Measurements from ENCODE around the gene TGFA.
"Not testable (repeated sequence)": the region's sequence is repeated elsewhere in the genome, so short reads cannot be mapped to it uniquely, and the experiment has no call there.

The TGFA gene

DNA sequence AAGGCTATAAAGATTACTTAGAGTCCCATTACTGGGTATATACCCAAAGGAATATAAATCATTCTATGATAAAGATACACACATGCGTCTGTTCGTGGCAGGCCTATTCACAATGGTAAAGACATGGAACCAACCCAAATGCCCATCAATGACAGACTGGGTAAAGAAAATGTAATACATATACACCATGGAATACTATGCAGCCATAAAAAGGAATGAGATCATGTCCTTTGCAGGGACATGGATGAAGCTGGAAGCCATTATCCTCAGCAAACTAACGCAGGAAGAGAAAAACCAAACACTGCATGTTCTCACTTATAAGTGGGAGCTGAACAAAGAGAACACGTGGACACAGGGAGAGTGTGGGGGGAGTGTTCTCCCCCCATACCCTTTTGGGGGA, 87.0 kb downstream of the TGFA start:
- H3K4me1 ChIP-seq (ENCODE audit: insufficient read depth, low read length); H3K9ac ChIP-seq (ENCODE audit: low read depth, low read length); H3K9me3 ChIP-seq (ENCODE audit: control insufficient read depth, insufficient read depth, low read length); H3K36me3 ChIP-seq (ENCODE audit: insufficient read depth, low read length): not testable (repeated sequence)

DNA sequence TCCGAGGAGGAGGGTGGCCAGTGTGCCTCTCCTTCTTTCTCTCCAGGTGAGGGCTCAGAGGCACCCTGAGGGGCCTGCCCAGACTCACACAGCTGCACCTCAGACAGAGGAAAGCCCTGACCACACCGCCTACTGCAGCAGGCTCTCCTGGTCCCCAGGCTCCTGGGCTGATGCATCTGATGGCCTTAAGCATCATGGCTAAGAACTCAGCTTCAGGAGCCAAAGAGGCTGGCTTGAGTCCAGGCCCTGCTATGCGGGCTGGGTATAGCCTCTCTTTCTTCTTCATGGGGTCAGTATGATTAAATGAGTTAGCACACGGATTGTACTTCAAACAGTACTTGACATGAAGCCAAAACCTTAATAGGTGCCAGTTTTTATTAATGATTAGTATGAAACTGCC, 89.6 kb downstream of the TGFA start:
- Histone ChIP-seq H3K4me1 (ENCODE audit: insufficient read depth, low read length) (peaks cover 16% of the 10 kb centered on the region; the same call in 1 of the 2 replicates), H3K36me3 (ENCODE audit: insufficient read depth, low read length) (no peaks in the 10 kb centered on the region), H3K9me3 (ENCODE audit: control insufficient read depth, insufficient read depth, low read length) (no peaks in the 10 kb centered on the region), H3K9ac (ENCODE audit: low read depth, low read length) (no peak overlapping the region)

DNA sequence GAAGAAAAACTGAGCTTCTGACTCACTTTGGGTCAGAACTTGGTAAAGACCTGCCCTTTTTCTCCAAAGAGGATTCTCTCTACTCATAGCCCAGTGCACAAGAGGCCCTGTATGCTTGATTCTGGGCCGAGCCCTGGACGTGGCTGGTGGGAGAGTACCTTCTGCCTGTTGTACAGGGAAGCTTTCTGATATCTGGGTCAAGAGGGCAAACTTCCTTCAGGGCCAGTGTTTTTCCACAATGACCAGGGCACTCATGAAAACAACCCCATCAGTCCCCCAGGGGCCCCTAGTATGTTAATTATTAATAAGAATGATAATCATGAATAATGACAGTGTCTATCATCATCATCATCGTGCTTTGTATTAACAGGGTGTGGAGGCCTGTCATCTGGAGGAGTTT, 90.0 kb downstream of the TGFA start:
- H3K36me3 ChIP-seq (ENCODE audit: insufficient read depth, low read length), result no peaks in the 10 kb centered on the region
- H3K9ac ChIP-seq (ENCODE audit: low read depth, low read length), result no peak overlapping the region
- no peaks in the 10 kb centered on the region for H3K9me3 ChIP-seq (ENCODE audit: control insufficient read depth, insufficient read depth, low read length)

DNA sequence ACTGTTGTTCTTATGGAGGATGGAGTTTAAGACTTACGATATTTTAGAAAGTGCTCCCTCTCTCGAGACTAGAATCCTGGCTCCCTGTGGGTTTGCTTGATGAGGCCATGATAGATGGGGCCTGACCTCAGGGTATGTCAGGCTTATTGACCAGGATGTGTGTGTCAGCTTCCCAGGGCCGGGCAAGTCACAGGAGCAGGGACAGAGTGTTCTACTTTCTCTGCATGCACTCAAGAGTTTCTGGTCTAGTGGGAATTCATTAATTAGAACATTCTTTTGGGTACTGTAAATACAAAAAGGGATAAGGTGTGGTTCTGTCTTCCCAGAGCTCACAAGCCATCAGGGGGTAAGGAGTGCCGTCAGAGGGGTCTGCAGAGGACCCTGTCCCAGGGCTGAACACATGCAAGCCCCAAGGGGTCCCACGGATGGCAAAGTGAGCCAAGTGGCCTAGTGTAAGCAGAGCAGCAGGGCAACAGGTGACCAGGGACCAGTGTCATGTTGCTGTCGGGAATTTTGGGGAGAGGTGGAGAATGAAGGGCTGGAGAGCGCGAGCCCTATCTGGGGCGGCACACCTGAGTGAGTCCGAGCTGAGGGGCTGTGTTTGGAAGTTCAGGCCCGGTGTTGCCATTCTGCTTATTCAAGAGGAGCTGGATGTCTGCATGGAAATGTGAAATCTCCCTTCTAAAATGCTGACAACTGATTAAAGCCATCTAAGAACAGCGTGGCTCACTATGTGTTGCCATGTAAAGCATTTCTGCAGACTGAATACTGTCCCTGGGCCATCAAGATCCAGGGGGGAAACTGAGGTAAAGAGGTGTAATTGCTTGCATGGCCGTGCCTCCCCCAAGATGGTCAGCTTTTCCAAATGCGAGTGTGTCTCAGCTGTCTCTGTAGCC, 91.4 kb downstream of the TGFA start:
- H3K36me3 ChIP-seq (ENCODE audit: insufficient read depth, low read length), result no peaks in the 10 kb centered on the region

More for the DNA sequence above, 90.0 kb downstream of the TGFA start:
- peaks cover 16% of the 10 kb centered on the region; the same call in 1 of the 2 replicates for H3K4me1 ChIP-seq (ENCODE audit: insufficient read depth, low read length)

DNA sequence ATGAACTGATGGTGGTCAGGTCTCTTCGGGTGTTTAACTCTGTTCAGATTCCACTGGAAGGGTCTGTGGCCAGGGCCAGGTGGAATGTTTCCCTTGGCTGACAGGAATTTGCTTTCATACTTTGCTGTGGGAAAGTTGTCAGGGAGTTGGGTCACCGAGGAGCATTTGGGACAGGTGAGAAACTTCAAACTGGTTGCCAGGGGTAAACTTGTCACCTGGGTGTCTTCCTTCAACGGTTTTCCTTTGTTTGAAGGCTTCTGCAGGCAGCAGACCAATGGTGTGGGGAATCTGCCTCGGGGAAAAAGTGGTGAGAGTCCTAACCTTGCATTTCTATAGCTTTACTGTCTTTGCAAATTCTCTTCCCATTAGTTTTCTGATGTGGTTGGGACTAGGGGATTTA, 92.2 kb downstream of the TGFA start:
- Histone ChIP-seq H3K9me3 (ENCODE audit: control insufficient read depth, insufficient read depth, low read length) (no peaks in the 10 kb centered on the region), H3K4me1 (ENCODE audit: insufficient read depth, low read length) (peaks cover 16% of the 10 kb centered on the region; the same call in 1 of the 2 replicates), H3K36me3 (ENCODE audit: insufficient read depth, low read length) (no peaks in the 10 kb centered on the region), H3K9ac (ENCODE audit: low read depth, low read length) (no peak overlapping the region)

More for the DNA sequence above, 91.4 kb downstream of the TGFA start:
- no peaks in the 10 kb centered on the region for H3K9me3 ChIP-seq (ENCODE audit: control insufficient read depth, insufficient read depth, low read length)
- H3K9ac ChIP-seq (ENCODE audit: low read depth, low read length), result no peak overlapping the region
- peaks cover 16% of the 10 kb centered on the region; the same call in 1 of the 2 replicates for H3K4me1 ChIP-seq (ENCODE audit: insufficient read depth, low read length)

DNA sequence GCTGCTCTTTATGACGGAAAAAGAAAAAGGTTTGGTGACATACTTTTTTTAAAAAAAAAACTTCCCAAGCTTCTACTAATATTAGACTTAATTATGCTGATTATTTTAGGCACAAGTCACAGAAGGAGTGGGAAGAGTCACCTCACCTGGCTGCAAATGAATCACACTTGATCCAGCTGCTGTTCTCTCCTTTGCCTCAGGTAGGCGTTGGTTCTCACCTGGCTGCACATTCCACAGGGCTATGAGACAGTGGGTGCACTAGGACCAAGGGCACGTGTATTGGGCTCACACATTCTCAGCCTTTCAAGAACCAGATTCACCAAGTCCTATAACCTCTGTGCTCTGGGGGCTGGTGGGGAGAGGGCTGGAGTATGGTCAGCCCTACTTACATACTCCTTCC, 93.3 kb downstream of the TGFA start:
- Histone ChIP-seq H3K4me1 (ENCODE audit: insufficient read depth, low read length) (peaks cover 16% of the 10 kb centered on the region; the same call in 1 of the 2 replicates), H3K9me3 (ENCODE audit: control insufficient read depth, insufficient read depth, low read length) (no peaks in the 10 kb centered on the region), H3K36me3 (ENCODE audit: insufficient read depth, low read length) (no peaks in the 10 kb centered on the region), H3K9ac (ENCODE audit: low read depth, low read length) (no peak overlapping the region)

DNA sequence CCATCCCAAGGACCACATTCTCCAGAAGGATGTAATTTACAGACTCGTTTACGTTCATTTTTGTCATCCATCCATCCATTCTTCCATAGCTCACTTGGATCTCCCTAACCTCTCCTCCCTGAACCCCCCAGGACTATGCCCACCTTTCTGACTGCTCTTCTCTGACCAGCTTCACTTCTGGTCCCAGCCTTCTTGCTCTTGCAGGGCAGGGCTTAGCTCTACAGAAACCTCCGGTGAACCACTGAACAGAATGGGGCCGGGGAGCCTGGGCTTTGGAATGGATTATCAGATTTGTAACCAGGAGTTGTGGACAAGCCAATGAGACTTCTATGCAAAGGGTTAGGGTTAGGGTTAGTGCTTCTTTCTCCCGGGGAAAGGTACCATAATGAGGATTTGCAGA, 95.0 kb downstream of the TGFA start:
- peaks cover 16% of the 10 kb centered on the region; the same call in 1 of the 2 replicates for H3K4me1 ChIP-seq (ENCODE audit: insufficient read depth, low read length)
- no peaks in the 10 kb centered on the region for H3K9me3 ChIP-seq (ENCODE audit: control insufficient read depth, insufficient read depth, low read length)
- H3K9ac ChIP-seq (ENCODE audit: low read depth, low read length), result no peak overlapping the region
- H3K36me3 ChIP-seq (ENCODE audit: insufficient read depth, low read length), result no peaks in the 10 kb centered on the region

DNA sequence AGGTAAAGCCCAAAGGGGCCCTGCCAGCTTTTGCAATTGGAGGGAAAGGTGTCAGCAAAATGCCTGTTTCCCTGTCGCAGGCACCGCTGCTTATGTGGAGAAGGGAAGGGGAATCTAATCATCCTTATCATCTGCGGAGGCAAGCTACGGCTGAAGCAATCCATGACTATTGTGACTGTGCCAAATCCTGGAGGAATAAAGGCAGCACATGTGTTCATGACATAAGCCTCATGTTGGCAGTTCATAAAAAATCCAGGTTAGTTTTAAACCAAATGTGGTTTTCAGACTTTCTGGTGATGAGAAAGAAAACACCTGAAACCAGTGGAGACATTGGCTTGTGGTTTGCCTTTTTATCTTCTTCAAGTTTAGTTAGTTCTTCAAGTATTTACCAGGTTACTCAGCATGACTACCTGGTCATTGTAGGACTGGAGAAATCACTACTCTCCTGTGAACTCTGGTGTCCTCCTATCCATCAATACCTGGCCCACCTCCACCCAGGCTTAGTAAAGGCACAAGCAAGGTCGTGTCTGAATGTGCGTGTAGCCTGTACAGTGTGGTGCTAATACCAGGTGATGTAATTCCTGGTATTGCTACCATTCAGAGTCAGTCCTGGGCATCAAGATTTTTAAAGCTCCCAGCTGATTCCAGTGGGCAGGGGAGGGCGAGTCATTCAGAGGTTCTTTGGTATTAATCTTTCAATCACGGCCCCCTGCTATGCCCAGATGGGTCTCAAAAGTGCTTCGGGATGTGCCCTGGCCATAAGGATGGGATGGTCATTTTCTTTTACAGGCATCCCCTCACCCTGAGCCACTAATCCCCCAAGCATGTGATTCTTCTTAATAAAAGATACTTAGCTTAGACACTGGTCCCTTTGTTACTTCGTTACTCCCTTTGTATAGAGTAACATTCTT, 96.8 kb downstream of the TGFA start:
- Histone ChIP-seq H3K9me3 (ENCODE audit: control insufficient read depth, insufficient read depth, low read length) (no peaks in the 10 kb centered on the region), H3K4me1 (ENCODE audit: insufficient read depth, low read length) (peaks cover 13% of the 10 kb centered on the region; the same call in 1 of the 2 replicates), H3K9ac (ENCODE audit: low read depth, low read length) (no peak overlapping the region), H3K36me3 (ENCODE audit: insufficient read depth, low read length) (no peaks in the 10 kb centered on the region)

DNA sequence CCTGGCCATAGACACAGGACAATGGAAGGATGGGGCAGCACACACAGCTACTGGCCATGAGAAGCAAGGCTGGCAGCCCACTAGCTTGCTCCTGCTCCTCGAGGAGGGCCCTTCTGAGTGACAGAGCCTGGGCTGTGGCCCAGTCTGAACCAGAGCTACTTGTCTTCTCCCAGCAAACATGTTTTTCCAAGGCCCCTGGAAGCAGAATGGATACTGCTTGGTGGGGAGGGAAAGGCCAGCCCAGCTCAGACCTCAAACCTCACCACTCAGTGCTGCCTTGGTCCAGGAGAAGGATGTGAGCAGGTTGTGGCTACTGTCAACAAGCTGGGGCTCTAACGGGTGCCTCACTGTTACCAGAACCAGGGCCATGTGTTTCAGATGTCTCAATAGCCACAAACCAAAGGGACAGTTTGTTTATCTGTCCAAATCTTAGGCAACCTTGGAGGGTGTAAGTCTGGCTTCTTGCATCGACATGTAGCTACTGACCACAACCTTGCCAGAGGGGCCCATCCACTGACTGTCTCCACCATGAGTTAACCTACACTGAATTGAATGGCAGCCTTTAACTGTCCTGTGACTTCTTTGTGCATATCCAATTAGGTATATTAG, 98.6 kb downstream of the TGFA start:
- no peak overlapping the region for H3K9ac ChIP-seq (ENCODE audit: low read depth, low read length)
- no peaks in the 10 kb centered on the region for H3K4me1 ChIP-seq (ENCODE audit: insufficient read depth, low read length)
- no peaks in the 10 kb centered on the region for H3K9me3 ChIP-seq (ENCODE audit: control insufficient read depth, insufficient read depth, low read length)
- H3K36me3 ChIP-seq (ENCODE audit: insufficient read depth, low read length), result no peaks in the 10 kb centered on the region

DNA sequence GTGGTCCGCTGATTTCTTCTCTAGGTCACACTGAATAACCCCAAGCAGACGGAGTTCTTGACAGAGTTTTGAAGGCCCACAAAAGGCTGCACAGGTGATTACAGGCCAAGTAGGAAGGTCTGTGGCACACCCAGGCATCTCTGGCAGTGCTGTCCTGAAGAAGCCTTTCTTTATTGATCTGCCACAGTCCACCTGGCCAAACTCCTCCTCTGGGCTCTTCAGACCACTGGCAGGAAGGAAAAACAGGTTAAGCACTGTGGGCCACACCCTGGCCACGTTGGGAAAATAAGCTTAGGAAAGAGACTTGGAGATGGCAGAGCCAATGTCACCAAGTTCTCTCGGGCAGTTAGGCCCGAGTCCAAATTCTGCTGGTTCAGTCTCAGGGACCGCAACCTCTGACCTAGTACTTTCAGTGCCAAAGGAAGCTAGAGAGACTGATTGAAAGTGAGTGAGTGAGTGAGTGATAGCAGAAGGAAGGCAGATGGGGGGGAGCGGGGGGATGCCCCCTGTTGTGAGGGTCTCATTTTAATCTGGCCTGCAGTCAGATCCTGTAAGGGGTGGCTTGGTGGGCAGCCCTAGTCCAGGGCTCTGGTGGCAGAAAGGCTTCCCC, 102.9 kb downstream of the TGFA start:
- H3K36me3 ChIP-seq (ENCODE audit: insufficient read depth, low read length), result no peaks in the 10 kb centered on the region
- H3K9me3 ChIP-seq (ENCODE audit: control insufficient read depth, insufficient read depth, low read length), result no peaks in the 10 kb centered on the region
- no peak overlapping the region for H3K9ac ChIP-seq (ENCODE audit: low read depth, low read length)
- no peaks in the 10 kb centered on the region for H3K4me1 ChIP-seq (ENCODE audit: insufficient read depth, low read length)

DNA sequence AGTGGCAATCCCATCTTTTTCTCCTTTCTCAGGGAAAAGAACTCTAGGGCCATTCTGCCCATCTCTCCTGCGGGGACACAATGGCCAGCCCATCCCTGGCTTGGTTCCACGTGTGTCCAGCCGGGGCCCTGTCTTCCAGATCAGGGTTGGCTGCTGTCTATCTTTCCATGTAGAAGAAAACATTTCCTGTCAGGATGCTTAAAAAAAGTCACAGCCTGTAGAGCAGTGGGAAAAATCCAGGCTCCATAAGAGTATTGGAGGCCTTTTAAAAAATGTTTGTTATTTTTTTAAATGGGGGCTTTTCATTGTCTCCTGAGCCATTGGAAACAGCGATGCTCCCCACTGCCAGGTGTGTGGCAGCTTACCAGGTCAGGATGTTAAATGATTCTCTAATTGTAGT, 105.6 kb downstream of the TGFA start:
- Histone ChIP-seq H3K36me3 (ENCODE audit: insufficient read depth, low read length) (no peaks in the 10 kb centered on the region), H3K9me3 (ENCODE audit: control insufficient read depth, insufficient read depth, low read length) (no peaks in the 10 kb centered on the region), H3K9ac (ENCODE audit: low read depth, low read length) (no peak overlapping the region), H3K4me1 (ENCODE audit: insufficient read depth, low read length) (no peaks in the 10 kb centered on the region)

DNA sequence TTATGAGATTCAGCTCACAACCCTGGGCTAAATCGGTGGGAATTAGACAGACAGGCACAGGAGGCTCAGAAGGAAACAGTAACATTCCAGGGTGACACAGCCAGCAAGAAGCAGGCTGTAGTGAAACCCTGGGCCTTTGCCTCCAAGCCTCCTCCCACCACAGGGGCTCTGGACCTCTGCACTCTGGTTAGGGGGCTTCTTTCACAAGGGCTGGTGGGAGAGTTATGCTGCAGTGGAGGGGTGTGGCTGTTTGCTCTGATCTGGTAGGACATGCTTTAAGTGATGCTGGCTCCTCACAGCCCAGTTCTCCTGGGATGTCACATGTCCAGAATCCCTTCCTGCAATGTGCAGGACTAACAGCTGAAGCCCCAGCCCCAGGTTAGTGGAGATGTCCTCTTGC, 109.9 kb downstream of the TGFA start:
- Histone ChIP-seq H3K36me3 (ENCODE audit: insufficient read depth, low read length) (no peaks in the 10 kb centered on the region), H3K9me3 (ENCODE audit: control insufficient read depth, insufficient read depth, low read length) (no peaks in the 10 kb centered on the region), H3K4me1 (ENCODE audit: insufficient read depth, low read length) (no peaks in the 10 kb centered on the region), H3K9ac (ENCODE audit: low read depth, low read length) (no peak overlapping the region)

DNA sequence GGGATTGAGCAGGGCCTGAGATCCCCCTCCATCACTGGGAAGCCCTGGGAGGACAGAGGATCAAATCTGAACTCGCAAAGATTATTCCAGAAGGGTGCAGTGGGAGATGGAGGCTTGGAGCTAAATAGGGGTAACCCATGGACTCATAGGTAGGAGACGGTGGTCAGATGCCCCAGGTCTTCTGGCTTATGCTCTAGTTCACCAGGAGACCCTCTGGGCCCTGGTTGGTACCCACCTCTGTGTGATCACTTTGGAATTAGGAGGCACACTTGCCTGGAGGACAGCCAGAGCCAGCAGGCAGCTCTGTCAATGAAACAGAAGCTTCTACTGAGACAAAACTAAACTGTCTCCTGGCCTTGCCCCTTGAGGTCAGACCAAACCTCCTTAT, 110.6 kb downstream of the TGFA start:
- Histone ChIP-seq H3K4me1 (ENCODE audit: insufficient read depth, low read length) (no peaks in the 10 kb centered on the region), H3K9ac (ENCODE audit: low read depth, low read length) (no peak overlapping the region), H3K36me3 (ENCODE audit: insufficient read depth, low read length) (no peaks in the 10 kb centered on the region)

More for the DNA sequence above, 110.6 kb downstream of the TGFA start:
- H3K9me3 ChIP-seq (ENCODE audit: control insufficient read depth, insufficient read depth, low read length), result no peaks in the 10 kb centered on the region
